GM10266 (cell line): Measurements from ENCODE around the gene PHACTR1.

Experiments
- DNase-seq: peaks from one replicate; pipeline ENCODE4 v3.0.0; 2012; ENCODE audit errors: extremely low spot score
- CTCF ChIP-seq: IDR thresholded peaks from 2 replicates; pipeline ENCODE4 v1.5.1; 2012; ENCODE audit warnings: mild to moderate bottlenecking, low read depth; ENCODE audit not compliant: control insufficient read depth, insufficient read depth; ENCODE audit errors: missing control alignments

Gene PHACTR1

GRCh38 chr6:12957321-12958051, 240.9 kb downstream of the PHACTR1 start:
- TF ChIP-seq CTCF, result no peak
- peak; percentile 14 for DNase-seq

- no peak for TF ChIP-seq CTCF
- no peak for DNase-seq
These were observed 241.6 kb downstream of the PHACTR1 start for GRCh38 chr6:12958052-12958706.

- TF ChIP-seq CTCF, result no peak
- no peak for DNase-seq
These were observed 245.2 kb downstream of the PHACTR1 start for GRCh38 chr6:12961761-12962160.

GRCh38 chr6:12962529-12962928, 246.0 kb downstream of the PHACTR1 start:
- TF ChIP-seq CTCF, result no peak
- no peak for DNase-seq

- TF ChIP-seq CTCF, result no peak
- DNase-seq, result no peak
These were observed 246.4 kb downstream of the PHACTR1 start for GRCh38 chr6:12962987-12963386.

GRCh38 chr6:12963567-12963966, 247.0 kb downstream of the PHACTR1 start:
- DNase-seq, result no peak
- TF ChIP-seq CTCF, result no peak

- TF ChIP-seq CTCF, result no peak
- DNase-seq, result no peak
These were observed 251.1 kb downstream of the PHACTR1 start for GRCh38 chr6:12967686-12968085.
